MM.1S (cell line): ENCODE data around the gene PSENEN.

Experiments used
- DNase-seq: peaks from one replicate; pipeline ENCODE4 v3.0.0-alpha.2; 2015
- H2AFZ ChIP-seq: fragments of 300-600 bp; sonication (generic); 2 replicates; pipeline ENCODE4 v1.6.0; 2016; ENCODE audit warnings: antibody characterized with exemption, low read length
- H3F3A ChIP-seq: fragments of 300-600 bp; sonication (generic); 2 replicates; pipeline ENCODE4 v1.6.1; 2016; ENCODE audit warnings: mild to moderate bottlenecking, antibody characterized with exemption, low read length, moderate library complexity, mixed read lengths; ENCODE audit not compliant: insufficient read depth
- H3K27ac ChIP-seq: fragments of 300-600 bp; sonication (generic); 2 replicates; pipeline ENCODE4 v1.5.1; 2016; ENCODE audit warnings: mild to moderate bottlenecking, low read length
- H3K27me3 ChIP-seq: fragments of 300-600 bp; sonication (generic); replicated peaks from 2 replicates; pipeline ENCODE4 v1.6.0; 2016; ENCODE audit warnings: low read length; ENCODE audit not compliant: insufficient read depth
- H3K36me3 ChIP-seq: fragments of 300-600 bp; sonication (generic); replicated peaks from 2 replicates; pipeline ENCODE4 v1.6.1; 2016; ENCODE audit warnings: mild to moderate bottlenecking, low read length, mixed read lengths; ENCODE audit not compliant: insufficient read depth
- H3K4me1 ChIP-seq: fragments of 300-600 bp; sonication (generic); 2 replicates; pipeline ENCODE4 v1.6.1; 2016; ENCODE audit warnings: low read length, mixed read lengths
- H3K4me2 ChIP-seq: fragments of 300-600 bp; sonication (generic); 2 replicates; pipeline ENCODE4 v1.6.0; 2016; ENCODE audit warnings: low read depth, low read length
- H3K4me3 ChIP-seq: fragments of 300-600 bp; sonication (generic); 2 replicates; pipeline ENCODE4 v1.5.1; 2016; ENCODE audit warnings: low read length, mixed read lengths
- H3K79me2 ChIP-seq: fragments of 300-600 bp; sonication (generic); 2 replicates; pipeline ENCODE4 v1.6.1; 2016; ENCODE audit warnings: mixed run types, low read length, mixed read lengths
- H3K9ac ChIP-seq: fragments of 300-600 bp; sonication (generic); 2 replicates; pipeline ENCODE4 v1.6.1; 2016; ENCODE audit warnings: low read length, mixed read lengths
- H3K9me2 ChIP-seq: fragments of 300-600 bp; sonication (generic); replicated peaks from 2 replicates; pipeline ENCODE4 v1.6.1; 2016; ENCODE audit warnings: mild to moderate bottlenecking, low read length, mixed read lengths; ENCODE audit not compliant: insufficient read depth
- H3K9me3 ChIP-seq: fragments of 300-600 bp; sonication (generic); replicated peaks from 2 replicates; pipeline ENCODE4 v1.6.1; 2016; ENCODE audit warnings: mild to moderate bottlenecking, low read length, mixed read lengths; ENCODE audit not compliant: insufficient read depth
- H4K20me1 ChIP-seq: fragments of 300-600 bp; sonication (generic); 2 replicates; pipeline ENCODE4 v1.6.1; 2016; ENCODE audit warnings: mild to moderate bottlenecking, low read length, moderate library complexity, mixed read lengths; ENCODE audit not compliant: insufficient read depth
- CTCF ChIP-seq: fragments of 300-600 bp; sonication (generic); IDR thresholded peaks from 2 replicates; pipeline ENCODE4 v1.5.1; 2016; ENCODE audit warnings: antibody characterized with exemption, low read length, mixed read lengths
- EZH2 ChIP-seq: fragments of 300-600 bp; sonication (generic); optimal IDR thresholded peaks from 2 replicates; pipeline ENCODE3; 2017; ENCODE audit warnings: low read depth, mild to moderate bottlenecking, antibody characterized with exemption, low read length, mixed read lengths
- EZH2phosphoT487 ChIP-seq: fragments of 300-600 bp; sonication (generic); IDR thresholded peaks from 2 replicates; pipeline ENCODE4 v1.6.1; 2018; ENCODE audit warnings: antibody characterized with exemption, low read length

The PSENEN gene

GRCh38 chr19:35745328-35746086, at the start of gene PSENEN, which contains the start of gene U2AF1L4:
Gene PSENEN, plus strand, starts transcription at chr19:35745651. Its CDS starts 280 bp downstream, at chr19:35745931.
Gene U2AF1L4, minus strand, starts transcription at chr19:35745418. Its CDS starts 27 bp downstream, at chr19:35745391.
- Histone ChIP-seq H3K79me2 (peaks cover 40% of the 10 kb centered on the region), H3K27me3 (no peaks in the 10 kb centered on the region), H3K36me3 (no peaks in the 10 kb centered on the region), H3K4me1 (peaks cover 26% of the 10 kb centered on the region), H3K9me2 (no peaks in the 10 kb centered on the region), H2AFZ (peak within 1 kb of the TSS; percentile 71), H3K9ac (peak within 1 kb of the TSS; percentile 84), H3F3A (peaks cover 22% of the 10 kb centered on the region; the same call in 1 of the 2 replicates), H3K27ac (peak within 1 kb of the TSS; percentile 90), H3K9me3 (no peaks in the 10 kb centered on the region), H3K4me2 (peak within 1 kb of the TSS; percentile 88), H3K4me3 (peak within 1 kb of the TSS; percentile 90), H4K20me1 (no peaks in the 10 kb centered on the region)
- no peak for TF ChIP-seq EZH2phosphoT487
- no peak for TF ChIP-seq EZH2
- no peak for TF ChIP-seq CTCF
- peak; percentile 99 for DNase-seq

GRCh38 chr19:35695895-35696422, 49.5 kb upstream of the PSENEN start:
- Histone ChIP-seq H3K9me3 (no peaks in the 10 kb centered on the region), H2AFZ (no peak overlapping the region), H3F3A (0 out of 2 replicates have a peak, but pooled peaks cover 6% of the 10 kb centered on the region), H4K20me1 (no peaks in the 10 kb centered on the region), H3K27me3 (no peaks in the 10 kb centered on the region), H3K4me3 (no peak overlapping the region), H3K9me2 (no peaks in the 10 kb centered on the region), H3K27ac (no peak overlapping the region), H3K4me2 (no peak overlapping the region), H3K9ac (no peak overlapping the region), H3K36me3 (no peaks in the 10 kb centered on the region), H3K79me2 (no peaks in the 10 kb centered on the region), H3K4me1 (0 out of 2 replicates have a peak, but pooled peaks cover 4% of the 10 kb centered on the region)
- TF ChIP-seq EZH2phosphoT487 (no peak), CTCF (no peak)
- no peak for DNase-seq

GRCh38 chr19:35696835-35697234, 48.6 kb upstream of the PSENEN start:
- Histone ChIP-seq H3K4me3 (no peak overlapping the region; the same call in 1 of the 2 replicates), H3K9ac (no peak overlapping the region), H3K79me2 (no peaks in the 10 kb centered on the region), H2AFZ (no peak overlapping the region), H3K4me1 (0 out of 2 replicates have a peak, but pooled peaks cover 4% of the 10 kb centered on the region), H3F3A (0 out of 2 replicates have a peak, but pooled peaks cover 6% of the 10 kb centered on the region), H3K9me2 (no peaks in the 10 kb centered on the region), H3K36me3 (no peaks in the 10 kb centered on the region), H3K4me2 (peak overlapping the region; percentile 10; the same call in 1 of the 2 replicates), H4K20me1 (no peaks in the 10 kb centered on the region), H3K27me3 (no peaks in the 10 kb centered on the region), H3K9me3 (no peaks in the 10 kb centered on the region), H3K27ac (peak overlapping the region; percentile 17; the same call in 1 of the 2 replicates)
- TF ChIP-seq EZH2phosphoT487 (no peak), EZH2 (no peak), CTCF (no peak)
- DNase-seq = peak; percentile 70
